ENCODE data around the gene NAA38. TPM values are rescaled to one million over a fixed set of nuclear protein-coding genes. Genes with fewer than 3 reads are reported as not detected.

NAA38 gene
- total RNA-seq, 1 experiment from 2014 or later, result 103 TPM

DNA sequence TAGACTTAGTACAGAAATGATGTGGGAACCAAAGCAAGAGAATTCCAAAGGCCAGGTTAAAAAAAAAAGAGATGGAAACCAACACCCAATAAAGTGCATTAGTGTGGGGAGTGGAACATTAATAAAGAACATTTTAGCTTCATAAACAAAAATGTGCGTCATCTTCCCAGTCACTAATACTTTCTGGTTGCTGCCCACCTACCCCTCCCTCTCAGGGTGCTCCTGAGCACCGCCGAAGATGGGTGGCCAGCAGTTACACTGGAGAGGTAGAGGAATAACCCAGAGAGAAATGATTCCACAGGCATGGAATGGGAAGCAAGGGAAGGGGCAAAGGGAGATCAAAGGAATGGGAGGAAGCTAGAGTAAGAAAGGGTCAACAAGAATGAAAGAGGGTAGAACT is 25.3 kb upstream of the NAA38 start:
- no peaks in the 10 kb centered on the region for H4K20me1 ChIP-seq (ENCODE audit: insufficient read depth)
- H3K9me3 ChIP-seq (ENCODE audit: control insufficient read depth in 1 of 2, insufficient read depth in 1 of 2, low read depth in 1 of 2, low read length in 2 of 2), result no peaks in the 10 kb centered on the region
- H3K4me2 ChIP-seq (ENCODE audit: low read length), result no peak overlapping the region
- no peaks in the 10 kb centered on the region for H3K9me2 ChIP-seq (ENCODE audit: insufficient read depth)
- CTCF ChIA-PET, result no interaction called here
- H3K79me2 ChIP-seq (ENCODE audit: insufficient read depth, low read length), result peaks cover 13% of the 10 kb centered on the region; the same call in 1 of the 2 replicates
- no peak overlapping the region for H3K27ac ChIP-seq (ENCODE audit: low read depth, low read length)
- TF ChIP-seq, protein P1, sequence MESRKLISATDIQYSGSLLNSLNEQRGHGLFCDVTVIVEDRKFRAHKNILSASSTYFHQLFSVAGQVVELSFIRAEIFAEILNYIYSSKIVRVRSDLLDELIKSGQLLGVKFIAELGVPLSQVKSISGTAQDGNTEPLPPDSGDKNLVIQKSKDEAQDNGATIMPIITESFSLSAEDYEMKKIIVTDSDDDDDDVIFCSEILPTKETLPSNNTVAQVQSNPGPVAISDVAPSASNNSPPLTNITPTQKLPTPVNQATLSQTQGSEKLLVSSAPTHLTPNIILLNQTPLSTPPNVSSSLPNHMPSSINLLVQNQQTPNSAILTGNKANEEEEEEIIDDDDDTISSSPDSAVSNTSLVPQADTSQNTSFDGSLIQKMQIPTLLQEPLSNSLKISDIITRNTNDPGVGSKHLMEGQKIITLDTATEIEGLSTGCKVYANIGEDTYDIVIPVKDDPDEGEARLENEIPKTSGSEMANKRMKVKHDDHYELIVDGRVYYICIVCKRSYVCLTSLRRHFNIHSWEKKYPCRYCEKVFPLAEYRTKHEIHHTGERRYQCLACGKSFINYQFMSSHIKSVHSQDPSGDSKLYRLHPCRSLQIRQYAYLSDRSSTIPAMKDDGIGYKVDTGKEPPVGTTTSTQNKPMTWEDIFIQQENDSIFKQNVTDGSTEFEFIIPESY (IDR thresholded peaks at IDR 0.05; ENCODE audit: extremely low read depth, insufficient replicate concordance, low read length), result no peak
- TF ChIP-seq POLR2AphosphoS5 (IDR thresholded peaks at IDR 0.05; ENCODE audit: low read depth, low read length) (no peak), YY1 (IDR thresholded peaks at IDR 0.05; ENCODE audit: extremely low read depth, insufficient replicate concordance, low read depth, low read length) (no peak), POLR2A (IDR thresholded peaks at IDR 0.05; ENCODE audit: borderline replicate concordance, extremely low read depth, insufficient read depth, insufficient read length) (no peak), CEBPB (IDR thresholded peaks at IDR 0.05; ENCODE audit: low read depth) (no peak), SRF (IDR thresholded peaks at IDR 0.05; ENCODE audit: low read depth) (no peak), EZH2phosphoT487 (IDR thresholded peaks at IDR 0.05; ENCODE audit: borderline replicate concordance) (no peak), ZNF274 (IDR thresholded peaks at IDR 0.05; ENCODE audit: low read depth, low read length) (no peak), SP1 (IDR thresholded peaks at IDR 0.05; ENCODE audit: low read depth) (no peak)
- TF ChIP-seq, protein P2, sequence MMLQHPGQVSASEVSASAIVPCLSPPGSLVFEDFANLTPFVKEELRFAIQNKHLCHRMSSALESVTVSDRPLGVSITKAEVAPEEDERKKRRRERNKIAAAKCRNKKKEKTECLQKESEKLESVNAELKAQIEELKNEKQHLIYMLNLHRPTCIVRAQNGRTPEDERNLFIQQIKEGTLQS (IDR thresholded peaks at IDR 0.05), result no peak
- TF ChIP-seq, protein P3, sequence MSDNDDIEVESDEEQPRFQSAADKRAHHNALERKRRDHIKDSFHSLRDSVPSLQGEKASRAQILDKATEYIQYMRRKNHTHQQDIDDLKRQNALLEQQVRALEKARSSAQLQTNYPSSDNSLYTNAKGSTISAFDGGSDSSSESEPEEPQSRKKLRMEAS (IDR thresholded peaks at IDR 0.05), result no peak
- TF ChIP-seq, protein P4, sequence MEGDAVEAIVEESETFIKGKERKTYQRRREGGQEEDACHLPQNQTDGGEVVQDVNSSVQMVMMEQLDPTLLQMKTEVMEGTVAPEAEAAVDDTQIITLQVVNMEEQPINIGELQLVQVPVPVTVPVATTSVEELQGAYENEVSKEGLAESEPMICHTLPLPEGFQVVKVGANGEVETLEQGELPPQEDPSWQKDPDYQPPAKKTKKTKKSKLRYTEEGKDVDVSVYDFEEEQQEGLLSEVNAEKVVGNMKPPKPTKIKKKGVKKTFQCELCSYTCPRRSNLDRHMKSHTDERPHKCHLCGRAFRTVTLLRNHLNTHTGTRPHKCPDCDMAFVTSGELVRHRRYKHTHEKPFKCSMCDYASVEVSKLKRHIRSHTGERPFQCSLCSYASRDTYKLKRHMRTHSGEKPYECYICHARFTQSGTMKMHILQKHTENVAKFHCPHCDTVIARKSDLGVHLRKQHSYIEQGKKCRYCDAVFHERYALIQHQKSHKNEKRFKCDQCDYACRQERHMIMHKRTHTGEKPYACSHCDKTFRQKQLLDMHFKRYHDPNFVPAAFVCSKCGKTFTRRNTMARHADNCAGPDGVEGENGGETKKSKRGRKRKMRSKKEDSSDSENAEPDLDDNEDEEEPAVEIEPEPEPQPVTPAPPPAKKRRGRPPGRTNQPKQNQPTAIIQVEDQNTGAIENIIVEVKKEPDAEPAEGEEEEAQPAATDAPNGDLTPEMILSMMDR (IDR thresholded peaks at IDR 0.05 in 2 of 3, conservative IDR thresholded peaks at IDR 0.05 in 1 of 3; ENCODE audit: borderline replicate concordance in 1 of 3, insufficient read depth in 1 of 3, low read depth in 2 of 3, low read length in 2 of 3), result no peak
- H3K36me3 ChIP-seq (ENCODE audit: control insufficient read depth in 1 of 2, insufficient read depth in 2 of 2, low read length in 2 of 2), result peaks cover 0 to 3% of the 10 kb centered on the region in 2 experiments; a peak in 2 of 4 replicates
- H3K4me1 ChIP-seq (ENCODE audit: control insufficient read depth in 1 of 2, insufficient read depth in 2 of 2, low read length in 2 of 2), result peaks cover 18 to 29% of the 10 kb centered on the region in 2 experiments
- POLR2A ChIA-PET, result interaction anchor here (1.0 to 2.3 kb wide), 2 partner anchors 14 to 41 kb away, joined by 3 to 5 read pairs; no protein-coding TSS in a partner anchor
- H2AFZ ChIP-seq (ENCODE audit: low read depth, low read length, poor library complexity, severe bottlenecking), result no peak overlapping the region
- DNase-seq (ENCODE audit: low read depth, low spot score) (no peak), ATAC-seq (no peak)
- no peak overlapping the region for H3K4me3 ChIP-seq (replicated peaks in 1 of 2; ENCODE audit: low read depth in 1 of 2, low read length in 2 of 2)
- RAD21 ChIA-PET (ENCODE audit: low non-redundant PET in 1 of 2, low total read pairs in 2 of 2, uncharacterized antibody in 2 of 2, unreplicated experiment in 2 of 2), result no interaction called here
- no peak overlapping the region for H3K9ac ChIP-seq (ENCODE audit: low read length)
- BruUV-seq (replicated peaks), result no TSS peak
- H3K27me3 ChIP-seq (ENCODE audit: insufficient read depth, low read length), result no peaks in the 10 kb centered on the region
- intact Hi-C loops (cut with micrococcal nuclease), result no loop called here

All from HCT116 (cell line).